NB4 (cell line): ENCODE measurements around the gene THSD4.

Experiments
- CTCF ChIP-seq: IDR thresholded peaks from one replicate; pipeline ENCODE4 v1.5.1; 2012; ENCODE audit warnings: low read depth, low read length
- MAX ChIP-seq: IDR thresholded peaks from 2 replicates; pipeline ENCODE4 v1.6.1; 2011; ENCODE audit warnings: low read depth, low read length

- no peak for TF ChIP-seq CTCF
- TF ChIP-seq MAX: no peak
Measured at GRCh38 chr15:71648095-71648494, 532.8 kb downstream of the THSD4 start.
